OCI-LY1 (cell line): ENCODE measurements around the gene MNAT1.

Experiments used
- H2AFZ ChIP-seq: fragments of 200-600 bp; sonication (generic), shearing (Covaris generic); 2 replicates; pipeline ENCODE4 v1.6.0; 2014; ENCODE audit warnings: antibody characterized with exemption, mild to moderate bottlenecking, low read length
- H3F3A ChIP-seq: fragments of 200-600 bp; sonication (generic), shearing (Covaris generic); 2 replicates; pipeline ENCODE4 v1.6.0; 2014; ENCODE audit warnings: mild to moderate bottlenecking, antibody characterized with exemption, low read length, moderate library complexity; ENCODE audit not compliant: insufficient read depth
- H3K27ac ChIP-seq: fragments of 200-600 bp; sonication (generic); 2 replicates; pipeline ENCODE4 v1.5.1; 2014; ENCODE audit warnings: low read length, mixed run types, mild to moderate bottlenecking, low read depth; ENCODE audit not compliant: poor library complexity, severe bottlenecking
- H3K27me3 ChIP-seq: fragments of 200-600 bp; sonication (generic); 2 replicates; pipeline ENCODE4 v1.6.0; 2014; ENCODE audit warnings: antibody characterized with exemption, mild to moderate bottlenecking, low read length, moderate library complexity; ENCODE audit not compliant: insufficient read depth
- H3K36me3 ChIP-seq: fragments of 200-600 bp; sonication (generic); 2 replicates; pipeline ENCODE4 v1.6.1; 2014; ENCODE audit warnings: mild to moderate bottlenecking, antibody characterized with exemption, low read length, moderate library complexity, mixed read lengths; ENCODE audit not compliant: insufficient read depth
- H3K4me1 ChIP-seq: fragments of 200-600 bp; sonication (generic); 2 replicates; pipeline ENCODE4 v1.5.1; 2014; ENCODE audit warnings: mild to moderate bottlenecking, low read length, moderate library complexity; ENCODE audit not compliant: insufficient read depth, severe bottlenecking
- H3K4me2 ChIP-seq: fragments of 200-600 bp; sonication (generic), shearing (Covaris generic); 2 replicates; pipeline ENCODE4 v1.6.1; 2014; ENCODE audit warnings: low read length
- H3K4me3 ChIP-seq: fragments of 200-600 bp; sonication (generic); 2 replicates; pipeline ENCODE4 v1.5.1; 2014; ENCODE audit warnings: low read length, low read depth, mild to moderate bottlenecking, mixed read lengths; ENCODE audit not compliant: poor library complexity, severe bottlenecking
- H3K79me2 ChIP-seq: fragments of 200-600 bp; shearing (Covaris generic); 2 replicates; pipeline ENCODE4 v1.6.1; 2016; ENCODE audit warnings: mixed run types, low read length, mixed read lengths; ENCODE audit not compliant: insufficient read depth
- H3K9ac ChIP-seq: fragments of 200-600 bp; sonication (generic), shearing (Covaris generic); 2 replicates; pipeline ENCODE4 v1.6.1; 2014; ENCODE audit warnings: mild to moderate bottlenecking, low read length, mixed read lengths
- H3K9me2 ChIP-seq: fragments of 200-600 bp; sonication (generic), shearing (Covaris generic); 2 replicates; pipeline ENCODE4 v1.6.1; 2014; ENCODE audit warnings: low read depth, mild to moderate bottlenecking, low read length, mixed read lengths
- H3K9me3 ChIP-seq: fragments of 200-600 bp; shearing (Covaris generic); 2 replicates; pipeline ENCODE4 v1.6.1; 2014; ENCODE audit warnings: low read length, mixed read lengths
- H4K20me1 ChIP-seq: fragments of 200-600 bp; sonication (generic), shearing (Covaris generic); 2 replicates; pipeline ENCODE4 v1.6.0; 2016; ENCODE audit warnings: mild to moderate bottlenecking, low read length; ENCODE audit not compliant: insufficient read depth
- EZH2 ChIP-seq: fragments of 200-600 bp; sonication (generic), shearing (Covaris generic); IDR thresholded peaks from 2 replicates; pipeline ENCODE4 v1.8.0; 2017; ENCODE audit warnings: borderline replicate concordance, mixed run types, mild to moderate bottlenecking, antibody characterized with exemption, low read length, moderate library complexity, mixed read lengths
- TF ChIP-seq, protein P1 (sequence below): fragments of 200-600 bp; sonication (generic), shearing (Covaris generic); IDR thresholded peaks from 2 replicates; pipeline ENCODE4 v1.5.1; 2017; ENCODE audit warnings: mild to moderate bottlenecking, antibody characterized with exemption, low read length, moderate library complexity, mixed read lengths

Gene MNAT1

DNA sequence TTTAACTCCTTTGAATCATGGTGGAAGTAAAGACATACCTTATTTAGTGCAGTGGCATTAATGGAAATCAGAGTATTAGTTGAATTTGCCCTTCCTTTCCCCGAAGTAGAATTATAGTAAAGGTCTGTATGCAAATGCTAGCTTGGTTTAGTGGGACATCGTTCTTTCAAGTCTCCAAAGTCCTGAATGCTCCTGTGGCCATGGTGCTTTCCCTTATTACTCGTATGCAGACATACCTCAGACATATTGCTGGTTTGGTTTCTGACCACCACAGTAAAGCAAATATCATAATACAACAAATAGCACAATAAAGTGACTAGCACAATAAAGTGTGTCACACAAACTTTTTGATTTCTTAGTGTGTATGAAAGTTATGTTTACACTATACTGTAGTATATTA is 52.3 kb downstream of the MNAT1 start:
- no peaks in the 10 kb centered on the region for H4K20me1 ChIP-seq
- peaks cover 8% of the 10 kb centered on the region; the same call in 1 of the 2 replicates for H3K79me2 ChIP-seq
- no peaks in the 10 kb centered on the region for H3F3A ChIP-seq
- H3K9me2 ChIP-seq: no peaks in the 10 kb centered on the region
- no peak overlapping the region for H3K4me2 ChIP-seq
- no peak overlapping the region for H3K4me3 ChIP-seq
- no peak overlapping the region for H3K27ac ChIP-seq
- 0 out of 2 replicates have a peak, but pooled peaks cover under 1% of the 10 kb centered on the region for H3K9me3 ChIP-seq
- H3K27me3 ChIP-seq: no peaks in the 10 kb centered on the region
- no peak overlapping the region for H3K9ac ChIP-seq
- no peaks in the 10 kb centered on the region for H3K4me1 ChIP-seq
- H3K36me3 ChIP-seq: peaks cover 12% of the 10 kb centered on the region
- no peak overlapping the region for H2AFZ ChIP-seq
- TF ChIP-seq EZH2: no peak
- TF ChIP-seq, protein P1, sequence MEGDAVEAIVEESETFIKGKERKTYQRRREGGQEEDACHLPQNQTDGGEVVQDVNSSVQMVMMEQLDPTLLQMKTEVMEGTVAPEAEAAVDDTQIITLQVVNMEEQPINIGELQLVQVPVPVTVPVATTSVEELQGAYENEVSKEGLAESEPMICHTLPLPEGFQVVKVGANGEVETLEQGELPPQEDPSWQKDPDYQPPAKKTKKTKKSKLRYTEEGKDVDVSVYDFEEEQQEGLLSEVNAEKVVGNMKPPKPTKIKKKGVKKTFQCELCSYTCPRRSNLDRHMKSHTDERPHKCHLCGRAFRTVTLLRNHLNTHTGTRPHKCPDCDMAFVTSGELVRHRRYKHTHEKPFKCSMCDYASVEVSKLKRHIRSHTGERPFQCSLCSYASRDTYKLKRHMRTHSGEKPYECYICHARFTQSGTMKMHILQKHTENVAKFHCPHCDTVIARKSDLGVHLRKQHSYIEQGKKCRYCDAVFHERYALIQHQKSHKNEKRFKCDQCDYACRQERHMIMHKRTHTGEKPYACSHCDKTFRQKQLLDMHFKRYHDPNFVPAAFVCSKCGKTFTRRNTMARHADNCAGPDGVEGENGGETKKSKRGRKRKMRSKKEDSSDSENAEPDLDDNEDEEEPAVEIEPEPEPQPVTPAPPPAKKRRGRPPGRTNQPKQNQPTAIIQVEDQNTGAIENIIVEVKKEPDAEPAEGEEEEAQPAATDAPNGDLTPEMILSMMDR: no peak

DNA sequence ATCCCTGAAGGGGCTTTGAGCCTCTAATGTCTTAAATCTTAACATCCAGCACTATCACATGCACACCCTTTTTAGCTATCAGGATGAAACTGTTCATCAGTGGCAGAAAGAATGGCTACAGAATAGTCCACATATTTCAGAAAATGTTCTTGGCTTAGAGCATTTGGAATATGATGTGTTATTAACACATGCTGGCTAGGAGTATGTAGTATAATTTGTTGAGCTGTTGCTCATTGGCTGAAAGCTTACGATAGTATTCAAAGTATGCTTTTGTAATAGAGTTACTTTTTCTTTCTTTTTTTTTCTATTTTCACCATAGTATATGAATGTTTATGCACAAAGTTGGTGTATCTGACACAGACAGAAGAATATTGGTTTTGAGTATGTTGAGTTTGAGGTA is 55.1 kb downstream of the MNAT1 start:
- Histone ChIP-seq H3K4me3 (no peak overlapping the region), H3K36me3 (peaks cover 12% of the 10 kb centered on the region), H3K27ac (no peak overlapping the region)

DNA sequence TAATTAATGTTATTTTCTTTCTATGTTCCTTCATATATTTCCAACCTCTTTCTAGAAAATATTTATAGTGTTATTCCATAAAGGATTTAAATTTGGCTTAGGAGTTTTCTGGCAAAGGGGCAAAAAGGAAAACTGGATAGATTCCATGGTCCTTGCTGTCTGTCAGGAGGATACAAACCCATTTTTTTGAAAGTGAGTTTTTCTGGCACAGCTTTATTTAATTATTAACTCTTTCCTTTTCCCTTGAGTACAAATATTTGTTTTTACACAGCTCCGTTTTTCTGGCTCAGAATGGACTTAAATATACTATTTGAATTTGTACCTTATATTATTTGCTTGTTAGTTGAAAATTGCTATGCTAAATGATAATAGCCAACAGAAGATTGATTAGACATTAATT is 56.3 kb downstream of the MNAT1 start:
- H3K9ac ChIP-seq: no peak overlapping the region

More for the DNA sequence above, 55.1 kb downstream of the MNAT1 start:
- H2AFZ ChIP-seq: no peak overlapping the region
- no peak overlapping the region for H3K9ac ChIP-seq
- peaks cover 9% of the 10 kb centered on the region for H3K79me2 ChIP-seq
- no peak overlapping the region for H3K4me2 ChIP-seq
- no peak for TF ChIP-seq EZH2
- TF ChIP-seq, protein P1: no peak
- H3K9me2 ChIP-seq: no peaks in the 10 kb centered on the region
- H3K27me3 ChIP-seq: no peaks in the 10 kb centered on the region
- H3F3A ChIP-seq: no peaks in the 10 kb centered on the region
- H3K9me3 ChIP-seq: 0 out of 2 replicates have a peak, but pooled peaks cover 2% of the 10 kb centered on the region
- no peaks in the 10 kb centered on the region for H3K4me1 ChIP-seq
- no peaks in the 10 kb centered on the region for H4K20me1 ChIP-seq

More for the DNA sequence above, 56.3 kb downstream of the MNAT1 start:
- H3F3A ChIP-seq: no peaks in the 10 kb centered on the region
- no peaks in the 10 kb centered on the region for H3K9me2 ChIP-seq
- peaks cover 12% of the 10 kb centered on the region for H3K36me3 ChIP-seq
- no peak overlapping the region for H2AFZ ChIP-seq
- no peaks in the 10 kb centered on the region for H3K4me1 ChIP-seq
- no peak overlapping the region for H3K27ac ChIP-seq
- peaks cover 9% of the 10 kb centered on the region for H3K79me2 ChIP-seq
- H3K9me3 ChIP-seq: 0 out of 2 replicates have a peak, but pooled peaks cover 2% of the 10 kb centered on the region
- H3K27me3 ChIP-seq: no peaks in the 10 kb centered on the region
- no peaks in the 10 kb centered on the region for H4K20me1 ChIP-seq
- TF ChIP-seq, protein P1: no peak
- TF ChIP-seq EZH2: no peak
- H3K4me3 ChIP-seq: no peak overlapping the region
- no peak overlapping the region for H3K4me2 ChIP-seq
